Panc1 (cell line): ENCODE measurements around the gene ROBO2. TPM values are rescaled to one million over a fixed set of nuclear protein-coding genes. Genes with fewer than 3 reads are reported as not detected.

ENCODE experiments used
- ATAC-seq: fragments of 200-7000 bp; cut with Tn5 transposase; 2 replicates; pipeline ENCODE4 v1.9.1; 2020; ENCODE audit warnings: mild to moderate bottlenecking, moderate library complexity
- BruUV-seq: library from RNA; stranded (reverse); fragments of 400-500 nt; replicated peaks from 2 replicates; lab custom pipeline; 2021; lab: Mats Ljungman, UMichigan
- CTCF ChIA-PET: fragments of 300-600 bp; sonication (Branson Sonifier 250); formaldehyde crosslinking; loops from one replicate; lab custom pipeline; 2022; ENCODE audit warnings: antibody characterized with exemption; lab: Charles Lee
- POLR2A ChIA-PET: fragments of 300-600 bp; sonication (Branson Sonifier 250); formaldehyde crosslinking; loops from one replicate; lab custom pipeline; 2022; ENCODE audit warnings: antibody characterized with exemption; lab: Charles Lee
- DNase-seq: peaks from one replicate; pipeline ENCODE4 v3.0.0-alpha.2; 2010; ENCODE audit warnings: low read depth, low spot score
- H3K27ac ChIP-seq: 2 replicates; pipeline ENCODE4 v1.5.1; 2011; ENCODE audit warnings: mild to moderate bottlenecking, low read length, inconsistent platforms
- H3K27me3 ChIP-seq: fragments of 200-500 bp; sonication (Bioruptor generic); 2 replicates; pipeline ENCODE4 v1.6.0; 2014; ENCODE audit warnings: low read length, inconsistent platforms; ENCODE audit not compliant: control insufficient read depth, insufficient read depth
- H3K36me3 ChIP-seq: fragments of 200-500 bp; sonication (Bioruptor generic); 2 replicates; pipeline ENCODE4 v1.5.1; 2014; ENCODE audit warnings: inconsistent platforms, mild to moderate bottlenecking, low read length, moderate library complexity; ENCODE audit not compliant: control insufficient read depth, insufficient read depth
- H3K4me1 ChIP-seq: 2 replicates; pipeline ENCODE4 v1.5.1; 2011; ENCODE audit warnings: inconsistent platforms, mild to moderate bottlenecking, low read length, moderate library complexity; ENCODE audit not compliant: control insufficient read depth, insufficient read depth
- H3K4me3 ChIP-seq, 2 experiments: 2 replicates each; pipeline ENCODE4 v1.5.1; 2011 to 2012; ENCODE audit warnings: low read depth in 2 of 2, low read length in 2 of 2, mild to moderate bottlenecking in 2 of 2, inconsistent platforms in 1 of 2, moderate library complexity in 1 of 2
- H3K9me3 ChIP-seq: fragments of 200-500 bp; sonication (Bioruptor generic); 2 replicates; pipeline ENCODE4 v1.5.1; 2014; ENCODE audit warnings: low read depth, mild to moderate bottlenecking, inconsistent platforms, low read length, moderate library complexity; ENCODE audit not compliant: control insufficient read depth, insufficient read depth
- POLR2AphosphoS5 ChIP-seq: IDR thresholded peaks from 2 replicates; pipeline ENCODE4 v1.6.1; 2012; ENCODE audit warnings: mild to moderate bottlenecking, low read depth, low read length, moderate library complexity
- REST ChIP-seq, 2 experiments: IDR thresholded peaks; 2 replicates each; pipeline ENCODE4 v1.6.1; 2011 to 2012; ENCODE audit warnings: low read depth in 2 of 2, control low read depth in 1 of 2, low read length in 1 of 2, mild to moderate bottlenecking in 1 of 2, moderate library complexity in 1 of 2; ENCODE audit not compliant: insufficient read depth in 1 of 2
- SIN3A ChIP-seq: IDR thresholded peaks from 2 replicates; pipeline ENCODE4 v1.6.1; 2012; ENCODE audit warnings: low read depth, mild to moderate bottlenecking, low read length, moderate library complexity, borderline replicate concordance; ENCODE audit not compliant: insufficient read depth
- TCF7L2 ChIP-seq: IDR thresholded peaks from 2 replicates; pipeline ENCODE4 v1.6.1; 2011; ENCODE audit warnings: mild to moderate bottlenecking, low read depth, low read length, inconsistent platforms
- in situ Hi-C: cut with HindIII; loops from 2 replicates; pipeline ENCODE4 v1.10.0; 2016; ENCODE audit warnings: low sequenced_read_pairs, low pct_unique_long_range_greater_than_20kb
- intact Hi-C: fragments of 100-400 bp; cut with micrococcal nuclease; formaldehyde crosslinking; loops from one replicate; pipeline ENCODE4 v1.10.0; 2022; ENCODE audit not compliant: unreplicated experiment
- total RNA-seq: library from RNA; stranded (reverse); gene quantifications from one replicate; pipeline ENCODE4 v1.2.1, GENCODE V29; 2021; ENCODE audit not compliant: unreplicated experiment
- TF ChIP-seq, protein P1 (sequence below): fragments of 450-650 bp; IDR thresholded peaks from 2 replicates; pipeline ENCODE4 v1.5.1; 2017; ENCODE audit warnings: mild to moderate bottlenecking

Gene ROBO2
- total RNA-seq, 1 experiment from 2014 or later, result 1.3 TPM

- H3K4me1 ChIP-seq, result no peaks in the 10 kb centered on the region
- no TSS peak for BruUV-seq
- TF ChIP-seq TCF7L2, result no peak
- TF ChIP-seq REST (IDR thresholded peaks at IDR 0.05; ENCODE audit: insufficient read depth in 1 of 2, low read depth in 2 of 2, low read length in 1 of 2), result no peak
- no peak for TF ChIP-seq SIN3A
- TF ChIP-seq POLR2AphosphoS5, result no peak
- TF ChIP-seq, protein P1, sequence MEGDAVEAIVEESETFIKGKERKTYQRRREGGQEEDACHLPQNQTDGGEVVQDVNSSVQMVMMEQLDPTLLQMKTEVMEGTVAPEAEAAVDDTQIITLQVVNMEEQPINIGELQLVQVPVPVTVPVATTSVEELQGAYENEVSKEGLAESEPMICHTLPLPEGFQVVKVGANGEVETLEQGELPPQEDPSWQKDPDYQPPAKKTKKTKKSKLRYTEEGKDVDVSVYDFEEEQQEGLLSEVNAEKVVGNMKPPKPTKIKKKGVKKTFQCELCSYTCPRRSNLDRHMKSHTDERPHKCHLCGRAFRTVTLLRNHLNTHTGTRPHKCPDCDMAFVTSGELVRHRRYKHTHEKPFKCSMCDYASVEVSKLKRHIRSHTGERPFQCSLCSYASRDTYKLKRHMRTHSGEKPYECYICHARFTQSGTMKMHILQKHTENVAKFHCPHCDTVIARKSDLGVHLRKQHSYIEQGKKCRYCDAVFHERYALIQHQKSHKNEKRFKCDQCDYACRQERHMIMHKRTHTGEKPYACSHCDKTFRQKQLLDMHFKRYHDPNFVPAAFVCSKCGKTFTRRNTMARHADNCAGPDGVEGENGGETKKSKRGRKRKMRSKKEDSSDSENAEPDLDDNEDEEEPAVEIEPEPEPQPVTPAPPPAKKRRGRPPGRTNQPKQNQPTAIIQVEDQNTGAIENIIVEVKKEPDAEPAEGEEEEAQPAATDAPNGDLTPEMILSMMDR, result no peak
- H3K9me3 ChIP-seq, result no peaks in the 10 kb centered on the region
- ChIA-PET CTCF (no interaction called here), POLR2A (no interaction called here)
- H3K27ac ChIP-seq, result no peak overlapping the region
- DNase-seq (no peak), ATAC-seq (no peak)
- intact Hi-C loops (no loop called here), in situ Hi-C loops (no loop called here)
- no peaks in the 10 kb centered on the region for H3K36me3 ChIP-seq
- no peaks in the 10 kb centered on the region for H3K27me3 ChIP-seq
- H3K4me3 ChIP-seq, result no peak overlapping the region
These were observed 243.2 kb downstream of the ROBO2 start for GRCh38 chr3:77283108-77283507.

GRCh38 chr3:77288348-77288747 is 248.4 kb downstream of the ROBO2 start:
- in situ Hi-C loops (no loop called here), intact Hi-C loops (no loop called here)
- CTCF ChIA-PET, result no interaction called here
- Histone ChIP-seq H3K27ac (no peak overlapping the region), H3K36me3 (no peaks in the 10 kb centered on the region), H3K4me3 (no peak overlapping the region), H3K27me3 (no peaks in the 10 kb centered on the region), H3K4me1 (no peaks in the 10 kb centered on the region), H3K9me3 (no peaks in the 10 kb centered on the region)
- no TSS peak for BruUV-seq
- no peak for TF ChIP-seq POLR2AphosphoS5
- TF ChIP-seq, protein P1, result no peak
- POLR2A ChIA-PET, result no interaction called here
- DNase-seq, result no peak
- ATAC-seq, result no peak

- no peak for ATAC-seq
- CTCF ChIA-PET, result no interaction called here
- POLR2A ChIA-PET, result no interaction called here
These were observed 256.6 kb downstream of the ROBO2 start for GRCh38 chr3:77296527-77296926.

More at GRCh38 chr3:77296527-77296926, 256.6 kb downstream of the ROBO2 start:
- in situ Hi-C loops, result no loop called here
- TF ChIP-seq SIN3A (no peak), REST (IDR thresholded peaks at IDR 0.05; ENCODE audit: insufficient read depth in 1 of 2, low read depth in 2 of 2, low read length in 1 of 2) (no peak)
- BruUV-seq, result no TSS peak
- Histone ChIP-seq H3K27me3 (no peaks in the 10 kb centered on the region), H3K27ac (no peak overlapping the region), H3K4me3 (no peak overlapping the region), H3K9me3 (no peaks in the 10 kb centered on the region), H3K36me3 (no peaks in the 10 kb centered on the region), H3K4me1 (no peaks in the 10 kb centered on the region)
- intact Hi-C loops, result no loop called here
- DNase-seq, result no peak
